Stimulated activated CD4-positive, alpha-beta T cell treated with anti-CD3 and anti-CD28 coated beads, Interleukin-1b, Interleukin-23, amount 100 ng/mL, for 24 hours (primary cell): ENCODE data around the gene PTPRE.
"Not testable (repeated sequence)": the region's sequence is repeated elsewhere in the genome, so short reads cannot be mapped to it uniquely, and the experiment has no call there.

Source experiments
- DNase-seq, 4 experiments: peaks; one replicate each; pipeline ENCODE4 v3.0.0-alpha.2; 2020; ENCODE audit warnings: low read depth in 4 of 4, low spot score in 1 of 4

The PTPRE gene

GRCh38 chr10:128086003-128086863 is 179.3 kb downstream of the PTPRE start:
- DNase-seq, result no peak

GRCh38 chr10:128087146-128087883 is 180.4 kb downstream of the PTPRE start:
- no peak for DNase-seq

GRCh38 chr10:128087884-128088709 is 181.2 kb downstream of the PTPRE start:
- DNase-seq, result no peak

- DNase-seq, result no peak
Measured at GRCh38 chr10:128091636-128092210, 184.8 kb downstream of the PTPRE start.

- no peak for DNase-seq
Measured at GRCh38 chr10:128092454-128092853, 185.6 kb downstream of the PTPRE start.

GRCh38 chr10:128094596-128094995 is 187.7 kb downstream of the PTPRE start:
- not testable (repeated sequence) for DNase-seq

GRCh38 chr10:128095027-128095752 is 188.3 kb downstream of the PTPRE start:
- no peak for DNase-seq

GRCh38 chr10:128095753-128096469 is 189.0 kb downstream of the PTPRE start:
- DNase-seq, result no peak

- DNase-seq, result no peak
Measured at GRCh38 chr10:128096486-128097199, 189.7 kb downstream of the PTPRE start.

- no peak for DNase-seq
Measured at GRCh38 chr10:128097783-128098182, 190.9 kb downstream of the PTPRE start.

- no peak for DNase-seq
Measured at GRCh38 chr10:128098631-128099030, 191.7 kb downstream of the PTPRE start.

GRCh38 chr10:128099901-128100300 is 193.0 kb downstream of the PTPRE start:
- DNase-seq, result no peak

- DNase-seq, result no peak
Measured at GRCh38 chr10:128101901-128102300, 195.0 kb downstream of the PTPRE start.

- no peak for DNase-seq
Measured at GRCh38 chr10:128102480-128103228, 195.8 kb downstream of the PTPRE start.

- no peak for DNase-seq
Measured at GRCh38 chr10:128103229-128103714, 196.4 kb downstream of the PTPRE start.

GRCh38 chr10:128105383-128105782 is 198.5 kb downstream of the PTPRE start:
- no peak for DNase-seq

GRCh38 chr10:128109707-128110106 is 202.8 kb downstream of the PTPRE start:
- no peak for DNase-seq

GRCh38 chr10:128110339-128110738 is 203.4 kb downstream of the PTPRE start:
- DNase-seq, result no peak
